Measurements from ENCODE around the gene SNX6. TPM values are rescaled to one million over a fixed set of nuclear protein-coding genes. Genes with fewer than 3 reads are reported as not detected.

Gene SNX6
- polyA plus RNA-seq, 1 experiment, result 178 TPM

DNA sequence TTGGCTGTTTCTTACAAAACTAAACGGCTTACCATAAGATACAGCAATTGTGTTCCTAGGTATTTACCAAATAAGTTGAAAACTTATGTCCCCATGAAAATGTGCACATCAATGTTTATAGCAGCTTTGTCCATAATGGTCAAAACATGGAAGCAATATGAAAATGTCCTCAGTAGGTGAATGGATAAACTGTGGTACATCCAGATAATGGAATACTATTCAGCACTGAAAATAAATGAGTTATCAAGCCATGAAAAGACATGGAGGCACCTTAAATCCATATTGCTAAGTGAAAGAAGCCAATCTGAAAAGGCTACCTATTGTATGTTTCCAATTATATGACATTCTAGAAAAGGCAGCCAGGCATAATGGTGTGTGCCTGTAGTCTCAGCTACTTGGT lies 43.8 kb upstream of the SNX6 start:
- Histone ChIP-seq H3K4me3 (ENCODE audit: low read depth, low read length) (no peak overlapping the region), H3K27me3 (ENCODE audit: control insufficient read depth, insufficient read depth, low read length) (no peaks in the 10 kb centered on the region), H3K9me3 (ENCODE audit: control insufficient read depth, insufficient read depth, low read length) (no peaks in the 10 kb centered on the region), H3K27ac (ENCODE audit: low read depth, low read length) (no peak overlapping the region)
- TF ChIP-seq, protein P1, sequence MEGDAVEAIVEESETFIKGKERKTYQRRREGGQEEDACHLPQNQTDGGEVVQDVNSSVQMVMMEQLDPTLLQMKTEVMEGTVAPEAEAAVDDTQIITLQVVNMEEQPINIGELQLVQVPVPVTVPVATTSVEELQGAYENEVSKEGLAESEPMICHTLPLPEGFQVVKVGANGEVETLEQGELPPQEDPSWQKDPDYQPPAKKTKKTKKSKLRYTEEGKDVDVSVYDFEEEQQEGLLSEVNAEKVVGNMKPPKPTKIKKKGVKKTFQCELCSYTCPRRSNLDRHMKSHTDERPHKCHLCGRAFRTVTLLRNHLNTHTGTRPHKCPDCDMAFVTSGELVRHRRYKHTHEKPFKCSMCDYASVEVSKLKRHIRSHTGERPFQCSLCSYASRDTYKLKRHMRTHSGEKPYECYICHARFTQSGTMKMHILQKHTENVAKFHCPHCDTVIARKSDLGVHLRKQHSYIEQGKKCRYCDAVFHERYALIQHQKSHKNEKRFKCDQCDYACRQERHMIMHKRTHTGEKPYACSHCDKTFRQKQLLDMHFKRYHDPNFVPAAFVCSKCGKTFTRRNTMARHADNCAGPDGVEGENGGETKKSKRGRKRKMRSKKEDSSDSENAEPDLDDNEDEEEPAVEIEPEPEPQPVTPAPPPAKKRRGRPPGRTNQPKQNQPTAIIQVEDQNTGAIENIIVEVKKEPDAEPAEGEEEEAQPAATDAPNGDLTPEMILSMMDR (IDR thresholded peaks at IDR 0.05; ENCODE audit: low read depth, low read length), result no peak
- ChIA-PET POLR2A (no interaction called here), CTCF (interaction anchor here (0.7 to 4.5 kb wide), 17 partner anchors 15 to 745 kb away, joined by 3 to 45 read pairs (median 5); no protein-coding TSS in a partner anchor)
- DNase-seq (ENCODE audit: low read depth, low spot score), result no peak

DNA sequence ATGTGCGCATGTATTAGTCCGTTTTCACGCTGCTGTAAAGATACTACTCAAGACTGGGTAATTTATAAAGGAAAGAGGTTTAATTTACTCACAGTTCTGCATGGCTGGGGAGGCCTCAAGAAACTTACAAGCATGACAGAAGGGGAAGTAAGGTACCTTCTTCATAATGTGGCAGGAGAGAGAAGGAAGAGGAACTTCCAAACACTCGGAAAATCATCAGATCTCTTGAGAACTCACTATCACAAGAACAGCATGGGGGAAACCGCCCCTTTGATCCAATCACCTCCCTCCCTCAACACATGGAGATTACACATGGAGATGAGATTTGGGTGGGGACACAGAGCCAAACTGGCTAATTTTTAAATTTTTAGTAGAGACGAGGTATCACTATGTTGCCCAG lies 41.8 kb upstream of the SNX6 start:
- Histone ChIP-seq H3K27ac (ENCODE audit: low read depth, low read length) (no peak overlapping the region), H3K4me3 (ENCODE audit: low read depth, low read length) (no peak overlapping the region), H3K27me3 (ENCODE audit: control insufficient read depth, insufficient read depth, low read length) (no peaks in the 10 kb centered on the region), H3K9me3 (ENCODE audit: control insufficient read depth, insufficient read depth, low read length) (no peaks in the 10 kb centered on the region; the same call in 1 of the 2 replicates)
- DNase-seq (ENCODE audit: low read depth, low spot score), result no peak
- ChIA-PET POLR2A (interaction anchor here (0.5 to 0.6 kb wide), 2 partner anchors 82 to 84 kb away, joined by 3 to 4 read pairs; no protein-coding TSS in a partner anchor), CTCF (interaction anchor here (0.6 to 4.5 kb wide), 11 partner anchors 9 to 739 kb away, joined by 3 to 45 read pairs (median 7); no protein-coding TSS in a partner anchor)
- TF ChIP-seq, protein P1 (IDR thresholded peaks at IDR 0.05; ENCODE audit: low read depth, low read length), result no peak

DNA sequence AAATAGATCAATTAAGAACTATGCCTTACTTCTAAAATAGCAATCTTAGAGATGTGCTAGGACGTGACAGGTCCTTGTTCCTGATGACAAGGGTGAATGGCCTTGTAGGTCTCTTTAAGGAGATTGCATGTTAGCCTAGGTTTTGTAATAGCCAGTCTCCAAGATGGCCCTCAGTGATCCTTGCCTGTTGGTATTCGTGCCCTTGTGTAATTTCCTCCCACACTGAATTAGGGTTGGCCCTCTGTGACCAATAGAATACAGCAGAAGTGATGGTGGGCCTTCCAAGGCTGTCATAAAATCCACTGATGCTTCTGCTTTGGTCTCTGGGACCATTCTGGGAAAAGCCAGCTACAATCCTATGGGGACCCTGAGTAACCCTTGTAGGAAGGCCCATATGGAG lies 38.2 kb upstream of the SNX6 start:
- TF ChIP-seq, protein P1 (IDR thresholded peaks at IDR 0.05; ENCODE audit: low read depth, low read length), result no peak
- POLR2A ChIA-PET, result no interaction called here
- no peaks in the 10 kb centered on the region for H3K27me3 ChIP-seq (ENCODE audit: control insufficient read depth, insufficient read depth, low read length)
- no peak overlapping the region for H3K27ac ChIP-seq (ENCODE audit: low read depth, low read length)
- no peak for DNase-seq (ENCODE audit: low read depth, low spot score)
- CTCF ChIA-PET, result interaction anchor here (0.5 kb wide), 1 partner anchor 115 kb away, joined by 3 read pairs; no protein-coding TSS in a partner anchor
- H3K4me3 ChIP-seq (ENCODE audit: low read depth, low read length), result no peak overlapping the region
- no peaks in the 10 kb centered on the region; the same call in 1 of the 2 replicates for H3K9me3 ChIP-seq (ENCODE audit: control insufficient read depth, insufficient read depth, low read length)

DNA sequence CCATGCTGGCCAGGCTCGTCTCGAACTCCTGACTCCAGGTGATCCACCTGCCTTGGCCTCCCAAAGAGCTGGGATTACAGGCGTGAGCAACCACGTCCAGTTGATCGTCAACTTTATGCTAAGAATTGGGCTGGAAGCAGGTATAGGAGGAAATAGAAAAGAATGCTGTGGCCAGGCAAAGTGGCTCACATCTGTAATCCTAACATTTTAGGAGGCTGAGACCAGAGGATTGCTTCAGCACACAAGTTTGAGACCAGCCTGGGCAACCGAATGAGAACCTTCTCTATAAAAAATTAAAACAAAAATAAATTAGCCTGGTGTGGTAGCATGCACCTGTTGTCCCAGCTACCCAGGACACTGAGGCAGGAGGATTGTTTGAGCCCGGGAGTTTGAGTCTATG lies 37.1 kb upstream of the SNX6 start:
- CTCF ChIA-PET, result no interaction called here
- no peak overlapping the region for H3K4me3 ChIP-seq (ENCODE audit: low read depth, low read length)
- POLR2A ChIA-PET, result no interaction called here
- TF ChIP-seq, protein P1 (IDR thresholded peaks at IDR 0.05; ENCODE audit: low read depth, low read length), result no peak
- no peaks in the 10 kb centered on the region; the same call in 1 of the 2 replicates for H3K9me3 ChIP-seq (ENCODE audit: control insufficient read depth, insufficient read depth, low read length)
- H3K27ac ChIP-seq (ENCODE audit: low read depth, low read length), result no peak overlapping the region
- no peaks in the 10 kb centered on the region for H3K27me3 ChIP-seq (ENCODE audit: control insufficient read depth, insufficient read depth, low read length)
- DNase-seq (ENCODE audit: low read depth, low spot score), result no peak

DNA sequence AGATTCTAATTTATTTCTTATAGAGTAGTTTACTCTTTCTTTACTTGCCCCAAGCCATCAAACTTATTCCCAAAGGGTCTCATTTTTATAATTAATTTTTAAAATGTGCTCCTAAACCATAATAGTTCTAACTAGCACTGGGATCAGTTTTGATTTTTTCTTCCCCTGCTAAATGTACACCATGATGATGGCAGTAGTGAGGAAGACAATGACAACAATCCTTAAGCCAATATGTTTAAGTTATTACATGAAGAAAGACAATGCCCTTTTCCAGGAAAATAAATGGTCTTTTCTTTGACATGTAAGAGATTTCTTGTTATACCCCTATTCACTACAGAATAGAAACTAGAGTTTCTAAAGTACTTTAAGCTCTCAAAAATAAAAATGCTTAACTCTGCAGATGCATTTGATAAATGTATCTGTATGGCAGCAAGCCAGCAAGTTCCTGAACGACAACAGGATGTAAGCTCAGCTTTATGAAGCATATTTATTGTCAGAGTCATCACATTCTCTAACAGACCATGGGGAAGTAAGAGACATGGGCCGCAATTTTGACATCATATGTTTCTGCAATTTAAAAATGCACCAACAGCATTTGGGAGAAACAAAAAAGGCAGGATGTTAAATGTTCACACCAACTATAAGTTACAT lies 36.0 kb upstream of the SNX6 start:
- DNase-seq (ENCODE audit: low read depth, low spot score), result peak; percentile 80
- TF ChIP-seq, protein P1 (IDR thresholded peaks at IDR 0.05; ENCODE audit: low read depth, low read length), result no peak
- Histone ChIP-seq H3K27me3 (ENCODE audit: control insufficient read depth, insufficient read depth, low read length) (no peaks in the 10 kb centered on the region), H3K9me3 (ENCODE audit: control insufficient read depth, insufficient read depth, low read length) (no peaks in the 10 kb centered on the region; the same call in none of the 2 replicates), H3K27ac (ENCODE audit: low read depth, low read length) (no peak overlapping the region), H3K4me3 (ENCODE audit: low read depth, low read length) (no peak overlapping the region)
- ChIA-PET CTCF (no interaction called here), POLR2A (interaction anchor here (0.7 to 1.1 kb wide), 2 partner anchors 15 to 43 kb away, joined by 3 to 8 read pairs; no protein-coding TSS in a partner anchor)

Measured in AG04450 (cell line).